ENCODE data around the gene TTLL6.

DNA sequence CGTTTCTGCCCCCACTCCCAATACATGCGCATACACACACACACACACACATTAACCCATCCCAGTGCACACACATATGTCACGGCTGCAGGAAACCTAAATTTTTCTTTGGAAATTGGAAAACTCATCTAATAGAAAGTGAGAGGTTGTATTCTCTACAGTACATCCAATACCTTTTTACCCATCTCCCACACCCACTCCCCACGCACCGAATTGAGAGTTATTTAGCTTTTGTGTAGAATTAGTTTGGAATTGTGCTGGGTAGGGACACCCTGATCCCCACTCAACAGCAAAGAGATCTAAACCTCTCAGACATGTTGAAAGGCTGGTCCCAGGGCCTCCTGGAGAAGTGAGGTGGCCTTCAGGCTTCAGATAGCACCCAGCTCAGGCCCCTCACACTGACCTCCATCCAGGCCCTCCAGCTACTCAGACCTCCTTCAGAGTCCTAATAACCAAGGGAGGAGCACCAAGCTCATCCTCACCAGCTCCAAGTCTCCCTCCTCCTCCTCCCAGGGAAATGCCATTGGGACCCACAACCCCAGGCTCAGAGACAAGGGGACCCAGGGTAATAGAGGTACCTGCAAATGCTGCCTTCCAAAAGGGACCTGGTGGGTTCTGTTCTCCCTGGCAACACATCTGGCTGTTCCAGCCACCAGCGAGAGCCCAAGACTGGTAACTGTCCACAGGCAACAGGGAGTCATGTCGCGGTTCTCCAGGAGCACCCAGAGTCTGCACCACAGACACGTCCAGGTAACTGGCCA, 89.4 kb downstream of the TTLL6 start:
- TF ChIP-seq CTCF (IDR thresholded peaks at IDR 0.05; ENCODE audit: low read depth, low read length, poor library complexity, severe bottlenecking) (no peak), EZH2phosphoT487 (IDR thresholded peaks at IDR 0.05; ENCODE audit: borderline replicate concordance, low read length) (no peak)

Measured in DOHH2 (cell line).